Measurements from ENCODE around the gene LSR. TPM values are rescaled to one million over a fixed set of nuclear protein-coding genes. Genes with fewer than 3 reads are reported as not detected.

Gene LSR
- total RNA-seq, 3 donors from 2014 or later, result 123 to 302 (median 289) TPM

GRCh38 chr19:35291916-35292315 is 43.1 kb downstream of the LSR start, which contains the start of gene MAG:
Gene MAG (plus strand): TSS chr19:35292161. CDS start chr19:35295409, 3,248 bp downstream.
- ATAC-seq (no peak), DNase-seq (no peak)
- Histone ChIP-seq H3K9me3 (no peaks in the 10 kb centered on the region), H3K36me3 (ENCODE audit: low read depth) (no peaks in the 10 kb centered on the region), H3K4me3 (no peak within 1 kb of the TSS), H3K4me1 (ENCODE audit: low read depth) (no peaks in the 10 kb centered on the region)
- intact Hi-C loops (cut with DNase I, micrococcal nuclease), result no loop called here
- TF ChIP-seq CTCF (IDR thresholded peaks at IDR 0.05), result no peak

- no peaks in the 10 kb centered on the region for H3K36me3 ChIP-seq (ENCODE audit: low read depth)
- no peak for TF ChIP-seq CTCF (IDR thresholded peaks at IDR 0.05)
- no peaks in the 10 kb centered on the region for H3K9me3 ChIP-seq
- no peak overlapping the region for H3K4me3 ChIP-seq
- ATAC-seq, result no peak
- H3K4me1 ChIP-seq (ENCODE audit: low read depth), result no peaks in the 10 kb centered on the region
- intact Hi-C loops (cut with DNase I, micrococcal nuclease), result no loop called here
- DNase-seq, result no peak
Measured at GRCh38 chr19:35292421-35293362, 43.9 kb downstream of the LSR start.

- H3K4me3 ChIP-seq, result no peak overlapping the region
- no peaks in the 10 kb centered on the region for H3K36me3 ChIP-seq (ENCODE audit: low read depth)
- H3K9me3 ChIP-seq, result no peaks in the 10 kb centered on the region
- no peak for TF ChIP-seq CTCF (IDR thresholded peaks at IDR 0.05)
- no peaks in the 10 kb centered on the region for H3K4me1 ChIP-seq (ENCODE audit: low read depth)
- ATAC-seq, result no peak
- no peak for DNase-seq
- intact Hi-C loops (cut with DNase I, micrococcal nuclease), result no loop called here
Measured at GRCh38 chr19:35293363-35293739, 44.5 kb downstream of the LSR start.

GRCh38 chr19:35293808-35294207 is 45.0 kb downstream of the LSR start:
- no peaks in the 10 kb centered on the region for H3K4me1 ChIP-seq (ENCODE audit: low read depth)
- no peak for TF ChIP-seq CTCF (IDR thresholded peaks at IDR 0.05)
- no peaks in the 10 kb centered on the region for H3K9me3 ChIP-seq
- intact Hi-C loops (cut with DNase I, micrococcal nuclease), result no loop called here
- no peak overlapping the region for H3K4me3 ChIP-seq
- H3K36me3 ChIP-seq (ENCODE audit: low read depth), result no peaks in the 10 kb centered on the region
- DNase-seq, result no peak
- no peak for ATAC-seq

- H3K4me1 ChIP-seq (ENCODE audit: low read depth), result no peaks in the 10 kb centered on the region
- no peaks in the 10 kb centered on the region for H3K36me3 ChIP-seq (ENCODE audit: low read depth)
- H3K4me3 ChIP-seq, result no peak overlapping the region
- no peaks in the 10 kb centered on the region for H3K9me3 ChIP-seq
- no peak for TF ChIP-seq CTCF (IDR thresholded peaks at IDR 0.05)
- no peak for ATAC-seq
- intact Hi-C loops (cut with DNase I, micrococcal nuclease), result no loop called here
- no peak for DNase-seq
Measured at GRCh38 chr19:35294328-35294727, 45.5 kb downstream of the LSR start.
